NB4 (cell line): ENCODE measurements around the gene UNC5C.

Experiments used
- DNase-seq: peaks from one replicate; pipeline ENCODE4 v3.0.0; 2010; ENCODE audit warnings: low read depth
- H3K4me3 ChIP-seq: one replicate; pipeline ENCODE4 v1.5.1; 2011; ENCODE audit warnings: mild to moderate bottlenecking, low read depth, low read length, moderate library complexity
- MYC ChIP-seq: IDR thresholded peaks from 2 replicates; pipeline ENCODE4 v1.6.1; 2011; ENCODE audit warnings: low read depth, low read length
- POLR2A ChIP-seq: IDR thresholded peaks from 2 replicates; pipeline ENCODE4 v1.6.1; 2011; ENCODE audit warnings: mild to moderate bottlenecking; ENCODE audit not compliant: insufficient read length; ENCODE audit errors: extremely low read depth
- TF ChIP-seq, protein P1 (sequence below): IDR thresholded peaks from 2 replicates; pipeline ENCODE4 v1.6.1; 2011; ENCODE audit warnings: low read depth, low read length
- TF ChIP-seq, protein P2 (sequence below): IDR thresholded peaks from one replicate; pipeline ENCODE4 v1.5.1; 2012; ENCODE audit warnings: low read depth, low read length

The UNC5C gene

DNA sequence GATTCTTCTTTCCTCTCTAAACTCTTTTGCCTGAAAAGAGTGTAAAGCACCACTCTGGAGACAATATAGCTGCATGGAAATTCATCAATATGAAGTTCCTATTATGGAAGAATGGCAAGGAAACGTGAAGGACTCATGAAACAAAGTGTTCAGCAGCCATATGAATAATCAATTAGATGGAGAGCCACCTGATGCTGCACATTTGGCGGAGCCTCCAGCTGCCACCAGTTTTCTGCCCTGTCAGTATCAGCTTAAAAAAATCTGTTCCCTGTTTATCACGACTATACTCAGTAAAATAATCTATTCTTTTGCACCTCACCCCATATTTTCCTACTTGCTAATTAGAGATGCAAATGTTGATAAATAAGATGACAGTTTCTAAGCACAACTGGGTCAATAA lies 276.0 kb downstream of the UNC5C start:
- no peak overlapping the region for H3K4me3 ChIP-seq
- no peak for DNase-seq
- TF ChIP-seq, protein P1, sequence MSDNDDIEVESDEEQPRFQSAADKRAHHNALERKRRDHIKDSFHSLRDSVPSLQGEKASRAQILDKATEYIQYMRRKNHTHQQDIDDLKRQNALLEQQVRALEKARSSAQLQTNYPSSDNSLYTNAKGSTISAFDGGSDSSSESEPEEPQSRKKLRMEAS = no peak
- no peak for TF ChIP-seq POLR2A
- TF ChIP-seq, protein P2, sequence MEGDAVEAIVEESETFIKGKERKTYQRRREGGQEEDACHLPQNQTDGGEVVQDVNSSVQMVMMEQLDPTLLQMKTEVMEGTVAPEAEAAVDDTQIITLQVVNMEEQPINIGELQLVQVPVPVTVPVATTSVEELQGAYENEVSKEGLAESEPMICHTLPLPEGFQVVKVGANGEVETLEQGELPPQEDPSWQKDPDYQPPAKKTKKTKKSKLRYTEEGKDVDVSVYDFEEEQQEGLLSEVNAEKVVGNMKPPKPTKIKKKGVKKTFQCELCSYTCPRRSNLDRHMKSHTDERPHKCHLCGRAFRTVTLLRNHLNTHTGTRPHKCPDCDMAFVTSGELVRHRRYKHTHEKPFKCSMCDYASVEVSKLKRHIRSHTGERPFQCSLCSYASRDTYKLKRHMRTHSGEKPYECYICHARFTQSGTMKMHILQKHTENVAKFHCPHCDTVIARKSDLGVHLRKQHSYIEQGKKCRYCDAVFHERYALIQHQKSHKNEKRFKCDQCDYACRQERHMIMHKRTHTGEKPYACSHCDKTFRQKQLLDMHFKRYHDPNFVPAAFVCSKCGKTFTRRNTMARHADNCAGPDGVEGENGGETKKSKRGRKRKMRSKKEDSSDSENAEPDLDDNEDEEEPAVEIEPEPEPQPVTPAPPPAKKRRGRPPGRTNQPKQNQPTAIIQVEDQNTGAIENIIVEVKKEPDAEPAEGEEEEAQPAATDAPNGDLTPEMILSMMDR = no peak
- TF ChIP-seq MYC = no peak

DNA sequence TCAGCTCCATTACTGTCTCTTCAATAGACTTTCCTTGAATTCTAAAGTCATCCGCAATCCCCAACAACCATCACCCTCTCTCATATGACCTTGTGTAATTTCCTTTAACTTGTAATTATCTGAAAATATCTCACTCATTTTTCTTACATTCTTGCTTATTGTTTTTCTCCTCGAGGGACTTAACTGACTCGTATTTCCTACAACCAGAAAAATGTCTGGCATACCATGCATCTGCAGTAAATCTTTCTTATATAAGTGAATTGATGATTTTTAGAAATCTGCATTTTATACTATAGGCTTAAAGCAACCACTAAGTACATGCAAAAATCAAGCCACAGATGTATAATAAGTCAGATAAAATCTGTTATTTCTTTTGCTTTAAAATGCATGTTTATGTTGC lies 276.7 kb downstream of the UNC5C start:
- no peak overlapping the region for H3K4me3 ChIP-seq
- TF ChIP-seq, protein P1 = no peak
- no peak for TF ChIP-seq MYC
- TF ChIP-seq, protein P2 = no peak
- TF ChIP-seq POLR2A = no peak
- no peak for DNase-seq

DNA sequence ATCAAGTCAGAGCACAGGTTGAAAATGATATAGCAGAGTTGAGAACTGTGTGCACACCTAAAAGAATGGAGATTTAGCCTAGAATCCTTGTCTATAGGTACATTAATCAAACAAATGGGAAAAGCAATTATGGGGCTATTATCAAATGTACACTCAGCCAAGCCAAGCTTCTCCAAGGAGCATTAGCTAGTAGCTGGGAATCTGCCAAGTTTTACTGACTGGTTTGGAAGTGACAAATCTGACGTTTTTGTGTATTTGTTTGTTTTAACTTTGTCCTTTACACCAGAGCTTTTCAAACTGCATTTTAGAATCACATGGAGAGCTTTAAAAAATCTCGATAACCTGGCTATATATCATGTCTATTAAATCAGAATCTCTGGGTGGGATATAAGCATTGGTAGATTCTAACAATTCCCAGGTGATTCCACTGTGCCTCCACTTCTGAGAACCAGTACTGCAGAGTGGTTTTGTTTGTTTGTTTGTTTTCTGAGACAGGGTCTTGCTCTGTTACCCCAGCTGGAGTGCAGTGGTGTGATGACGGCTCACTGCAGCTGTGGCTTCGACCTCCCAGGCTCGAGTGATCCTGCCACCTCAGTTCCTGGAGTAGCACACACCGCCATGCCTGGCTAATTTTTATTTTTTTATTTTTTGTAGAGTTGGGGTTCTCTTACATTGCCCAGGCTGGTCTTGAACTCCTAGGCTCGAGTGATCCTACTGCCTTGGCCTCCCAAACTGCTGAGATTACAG lies 279.8 kb downstream of the UNC5C start:
- H3K4me3 ChIP-seq = no peak overlapping the region
- TF ChIP-seq, protein P2 = no peak
- TF ChIP-seq POLR2A (no peak), MYC (no peak)
- TF ChIP-seq, protein P1 = no peak
- no peak for DNase-seq

DNA sequence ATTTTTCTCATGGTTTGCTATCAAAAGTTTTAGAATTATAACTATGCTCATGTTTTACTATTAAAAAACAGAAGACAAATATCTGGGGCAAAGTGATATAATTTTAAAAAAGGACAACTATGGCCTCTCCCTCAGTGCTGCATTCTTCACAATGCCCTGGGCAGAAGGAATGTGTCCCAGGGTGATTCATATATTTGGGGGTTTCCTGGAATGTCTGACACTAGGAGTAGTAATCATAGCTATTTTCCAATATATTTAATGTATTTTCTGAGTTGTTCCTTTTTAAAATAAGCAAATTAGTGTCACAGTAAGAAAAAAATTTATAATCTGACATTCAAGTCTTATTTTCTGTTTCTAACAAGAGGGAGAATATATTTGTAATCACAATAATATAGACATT lies 281.7 kb downstream of the UNC5C start:
- no peak for DNase-seq
- TF ChIP-seq POLR2A (no peak), MYC (no peak)
- TF ChIP-seq, protein P1 = no peak
- TF ChIP-seq, protein P2 = no peak
- no peak overlapping the region for H3K4me3 ChIP-seq

DNA sequence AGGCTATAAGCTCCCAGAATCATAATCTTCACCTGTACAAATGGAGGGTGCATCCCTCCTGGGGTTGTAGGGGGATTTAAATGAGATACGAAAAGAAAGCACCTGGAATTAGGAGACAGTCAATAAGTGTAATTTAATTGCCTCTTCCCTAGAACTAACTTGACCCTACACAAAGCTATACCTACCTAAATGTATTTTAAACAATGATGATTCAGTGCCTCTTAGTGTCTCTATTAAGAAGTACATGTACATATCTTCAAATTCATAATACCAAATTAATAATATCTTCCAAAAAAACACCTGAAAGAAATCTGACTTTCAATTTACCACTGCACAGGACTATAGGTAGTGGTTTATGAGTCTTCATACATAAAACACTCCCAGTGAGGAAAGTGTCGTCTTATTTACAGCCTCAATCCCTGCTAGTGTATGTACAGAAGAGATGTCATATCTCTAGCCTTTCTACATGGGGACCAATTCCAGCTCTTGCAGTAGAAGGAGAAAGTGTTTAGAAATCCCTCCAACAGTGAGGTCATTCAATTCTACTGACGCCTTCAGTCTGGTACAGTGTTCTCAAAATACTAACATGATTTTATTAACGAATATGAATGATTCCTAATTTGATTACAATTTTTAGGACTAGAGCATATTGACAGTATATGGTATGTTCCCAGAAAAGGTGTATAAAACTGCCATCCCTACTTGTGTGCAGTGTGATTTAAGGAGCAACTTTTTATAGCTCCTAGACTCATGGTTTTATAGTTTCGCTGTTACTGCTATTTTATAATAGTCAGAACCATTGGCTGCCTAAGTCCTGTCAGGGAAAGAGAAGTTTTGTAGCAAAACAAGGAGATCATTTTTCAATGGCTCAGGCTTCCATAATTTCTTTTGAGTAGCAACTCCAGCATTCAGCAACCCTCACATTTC lies 282.7 kb downstream of the UNC5C start:
- TF ChIP-seq MYC (no peak), POLR2A (no peak)
- TF ChIP-seq, protein P1 = no peak
- TF ChIP-seq, protein P2 = no peak
- DNase-seq = no peak
- H3K4me3 ChIP-seq = no peak overlapping the region
